Amniotic epithelial cell (primary cell): Measurements from ENCODE around the gene TEAD4.
"Not testable (repeated sequence)": the region's sequence is repeated elsewhere in the genome, so short reads cannot be mapped to it uniquely, and the experiment has no call there.

Source experiments
- DNase-seq: peaks from one replicate; pipeline ENCODE4 v3.0.0-alpha.2; 2010; ENCODE audit warnings: low read depth

Gene TEAD4

DNA sequence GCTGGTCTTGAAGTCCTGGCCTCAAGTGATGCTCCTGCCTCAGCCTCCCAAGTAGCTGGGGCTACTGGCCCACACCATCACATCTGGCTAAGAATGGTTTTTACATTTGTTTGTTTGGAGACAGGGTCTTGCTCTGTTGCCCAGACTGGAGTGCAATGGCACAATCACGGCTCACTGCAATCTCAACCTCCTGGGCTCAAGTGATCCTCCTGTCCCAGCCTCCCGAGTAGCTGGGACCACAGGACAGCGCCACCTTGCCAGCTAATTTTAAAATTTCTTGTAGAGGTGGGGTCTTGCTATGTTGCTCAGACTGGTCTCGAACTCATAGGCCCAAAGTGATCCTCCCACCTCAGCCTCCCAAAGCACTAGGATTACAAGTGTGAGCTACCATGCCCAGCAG lies 89.3 kb downstream of the TEAD4 start:
- DNase-seq: no peak

DNA sequence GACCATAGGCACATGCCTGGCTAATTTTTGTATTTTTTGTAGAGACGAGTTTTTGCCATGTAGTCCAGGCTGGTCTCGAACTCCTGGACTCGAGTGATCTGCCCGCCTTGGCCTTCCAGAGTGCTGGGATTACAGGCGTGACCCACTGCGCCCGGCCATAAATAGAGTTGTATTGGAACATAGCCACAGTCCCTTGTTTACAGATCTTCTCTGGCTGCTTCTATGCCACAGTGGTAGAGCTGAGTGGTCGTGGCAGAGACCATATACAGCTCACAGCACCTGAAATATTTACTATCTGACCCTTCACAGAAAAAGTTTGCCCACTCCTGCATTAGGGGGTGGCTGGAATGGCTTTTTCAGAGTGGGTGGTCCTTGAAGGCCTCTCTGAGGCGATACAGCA lies 90.0 kb downstream of the TEAD4 start:
- no peak for DNase-seq

DNA sequence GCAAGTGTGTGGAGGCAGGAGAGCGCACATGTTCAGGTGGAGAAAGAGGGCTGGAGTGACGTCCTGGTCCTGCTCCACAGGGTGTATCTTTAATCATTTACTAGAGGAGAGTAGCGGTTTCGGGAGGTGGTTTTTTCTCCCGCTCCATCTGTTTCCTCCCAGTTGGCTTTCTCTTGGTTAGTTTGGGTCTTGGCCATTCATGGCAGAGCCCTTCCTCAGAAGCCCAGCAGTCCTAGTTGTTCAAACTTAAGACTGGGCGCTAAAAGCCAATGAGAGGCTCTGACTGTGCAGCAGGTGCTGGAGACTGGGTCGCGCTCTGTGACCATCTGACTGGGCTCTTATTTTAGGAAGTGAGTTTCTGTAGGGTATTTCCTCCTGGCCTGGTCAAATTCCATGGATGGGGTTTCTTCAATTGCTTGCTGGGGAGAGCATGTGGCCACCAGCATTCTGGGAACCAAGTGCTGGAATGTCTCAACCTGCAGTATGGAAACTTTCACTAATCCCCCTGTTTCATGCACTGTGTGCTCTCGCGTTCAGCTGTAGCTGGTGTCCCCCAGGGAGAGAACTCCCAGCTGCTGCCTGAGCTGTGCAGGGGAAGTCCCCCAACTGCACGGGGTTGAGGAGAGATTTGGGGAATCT lies 90.5 kb downstream of the TEAD4 start:
- DNase-seq: no peak

DNA sequence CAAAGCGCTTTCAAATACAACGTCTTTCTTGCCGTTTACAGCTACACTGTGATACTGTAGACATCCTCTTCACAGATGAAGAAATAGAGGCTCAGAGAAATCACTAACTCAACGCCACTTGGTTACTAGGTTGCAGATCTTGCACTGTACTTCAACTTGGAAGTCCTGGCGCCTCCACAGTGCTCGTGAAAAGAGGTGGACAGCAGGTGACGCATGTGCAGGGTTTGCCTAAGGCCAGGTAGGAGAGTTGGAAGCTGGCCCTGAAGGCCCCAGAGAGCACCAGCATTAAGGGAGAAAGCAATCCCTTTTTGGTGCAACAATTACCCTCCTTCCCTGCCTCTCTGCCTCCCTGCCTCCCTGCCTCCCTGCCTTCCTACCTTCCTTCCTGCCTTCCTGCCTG lies 95.2 kb downstream of the TEAD4 start:
- no peak for DNase-seq

DNA sequence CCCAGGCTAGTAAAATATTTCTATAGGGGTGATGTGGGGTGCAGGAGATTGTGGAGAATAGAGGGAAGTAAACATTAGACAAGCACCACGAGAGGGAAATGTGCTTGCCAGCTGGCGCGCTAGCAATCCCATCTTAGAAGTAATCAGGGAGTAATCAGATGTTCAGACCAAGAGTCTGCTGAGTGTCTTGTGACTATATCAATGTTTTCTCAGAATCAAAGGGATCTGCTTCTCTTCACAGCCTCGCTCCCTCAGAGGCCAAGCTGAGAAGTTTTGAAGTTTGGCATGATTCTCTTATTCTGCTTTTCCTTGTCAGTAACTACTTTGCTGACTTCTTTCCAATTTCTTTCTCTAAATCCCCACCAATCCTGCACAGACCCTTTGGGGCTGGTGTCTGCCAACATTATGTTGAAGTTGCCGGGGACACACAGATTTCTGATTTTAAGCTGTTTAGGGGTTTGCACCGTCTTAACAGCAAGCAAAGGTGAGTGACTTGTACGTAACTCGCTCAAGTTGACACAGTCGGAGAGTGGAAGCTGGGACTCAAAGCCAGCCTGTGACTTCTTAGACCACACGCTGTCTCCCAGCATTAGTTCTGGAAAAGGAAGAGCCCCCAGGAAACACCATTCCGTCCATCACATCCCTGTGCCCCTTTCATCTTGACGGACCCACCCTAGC lies 96.0 kb downstream of the TEAD4 start:
- peak; percentile 49 for DNase-seq

DNA sequence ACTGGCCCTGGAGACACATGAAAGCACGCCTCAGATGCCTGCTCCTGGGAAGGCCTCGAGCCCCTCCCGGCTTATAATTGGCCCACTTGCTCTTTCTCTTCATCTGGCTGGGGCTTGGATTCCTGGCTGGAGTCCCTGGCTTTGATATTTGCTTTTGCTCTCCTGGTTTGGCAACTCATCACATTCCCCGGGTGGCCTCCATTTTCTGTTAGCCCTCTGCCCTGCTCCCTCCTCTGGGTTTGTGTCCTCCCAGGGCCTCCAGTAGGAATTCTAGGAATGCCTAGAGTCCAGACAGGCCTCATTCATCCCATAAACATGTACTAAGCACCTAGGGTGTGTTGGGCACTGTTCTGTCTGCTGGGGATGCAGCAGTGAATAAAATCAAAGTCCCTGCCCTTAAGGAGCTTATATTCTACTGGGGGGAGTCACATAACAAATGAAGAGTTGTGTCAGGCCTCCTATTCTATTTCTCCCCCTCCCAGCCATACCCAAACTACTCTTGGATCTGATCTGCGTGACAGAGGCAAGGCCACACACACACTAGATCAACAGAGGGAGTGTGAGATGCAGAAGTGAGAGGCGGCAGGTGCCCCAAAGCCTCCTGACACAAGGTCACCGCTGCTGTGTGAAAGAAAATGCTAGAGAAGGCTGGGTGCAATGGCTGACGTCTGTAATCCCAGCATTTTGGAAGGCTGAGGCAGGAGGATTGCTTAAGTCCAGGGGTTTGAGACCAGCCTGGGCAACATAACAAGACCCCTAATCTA lies 96.7 kb downstream of the TEAD4 start:
- no peak for DNase-seq

DNA sequence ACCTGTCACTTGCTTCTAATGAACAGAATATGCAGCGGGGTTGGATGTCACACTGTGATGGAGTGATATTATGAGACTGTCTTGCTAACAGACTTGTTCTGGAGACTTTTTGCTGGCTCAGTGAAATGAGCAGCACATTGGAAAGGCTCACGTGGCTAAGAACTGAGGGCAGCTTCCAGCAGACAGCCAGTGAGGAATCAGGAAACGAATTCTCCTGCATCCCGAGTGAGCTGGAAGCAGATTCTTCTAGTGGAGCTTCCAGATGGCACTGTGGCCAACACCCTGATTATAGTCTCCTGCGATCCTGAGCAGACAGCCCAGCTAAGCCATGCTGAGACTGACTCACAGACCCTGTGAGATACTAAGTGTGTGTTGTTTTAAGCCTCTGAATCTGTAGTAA lies 101.9 kb downstream of the TEAD4 start:
- DNase-seq: peak; percentile 73

DNA sequence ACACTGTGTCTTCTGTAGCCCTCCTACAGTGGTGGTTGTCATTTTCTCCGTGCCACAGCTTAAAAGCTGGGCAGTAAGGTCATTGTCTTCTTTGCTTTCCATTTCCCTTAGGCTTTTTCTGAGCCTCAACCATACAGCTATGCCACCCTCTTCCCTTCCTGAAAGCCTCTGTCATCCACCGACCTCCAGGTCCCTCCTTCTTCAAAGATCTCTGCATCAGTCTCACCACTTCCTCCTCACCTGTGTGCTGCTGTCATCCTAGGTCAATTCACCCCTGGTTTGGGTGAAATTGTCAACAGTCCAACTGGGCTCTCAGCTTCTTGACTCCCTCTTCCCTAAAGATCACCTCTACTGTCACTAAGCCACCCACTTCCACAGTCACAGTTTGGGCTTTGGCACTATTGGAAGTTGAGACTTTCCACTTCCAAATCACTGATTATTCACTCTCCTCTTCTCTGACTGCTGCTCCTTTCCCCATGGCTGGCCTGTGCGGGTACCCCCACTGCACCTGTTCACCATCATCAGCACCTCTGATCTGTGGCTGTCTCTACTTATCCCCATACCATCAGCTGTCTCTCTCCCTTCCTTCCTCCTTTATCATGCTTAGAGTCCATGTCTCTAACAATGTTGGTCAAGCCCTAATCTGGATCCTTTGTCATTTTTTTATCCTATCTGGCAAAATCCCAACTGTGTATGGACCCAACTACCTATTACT lies 102.5 kb downstream of the TEAD4 start:
- no peak for DNase-seq

DNA sequence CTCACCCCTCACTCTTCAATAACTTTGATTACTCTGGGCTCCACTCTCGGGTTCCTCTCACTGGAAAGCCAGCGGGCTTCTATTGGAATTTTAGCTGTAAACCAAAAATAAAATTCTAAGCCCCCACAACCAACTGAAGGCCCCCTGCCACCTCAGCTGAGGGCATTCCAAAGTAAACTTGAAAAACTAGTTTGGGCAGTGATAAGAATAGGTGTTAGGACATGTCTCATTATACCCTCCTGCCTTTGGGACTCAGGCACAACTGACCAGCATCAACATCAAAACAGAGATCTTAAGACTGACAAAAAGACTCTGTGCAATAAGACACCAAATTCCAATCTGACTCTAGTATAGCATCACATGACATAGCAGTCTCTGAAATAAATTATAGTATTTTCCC lies 106.1 kb downstream of the TEAD4 start:
- no peak for DNase-seq

DNA sequence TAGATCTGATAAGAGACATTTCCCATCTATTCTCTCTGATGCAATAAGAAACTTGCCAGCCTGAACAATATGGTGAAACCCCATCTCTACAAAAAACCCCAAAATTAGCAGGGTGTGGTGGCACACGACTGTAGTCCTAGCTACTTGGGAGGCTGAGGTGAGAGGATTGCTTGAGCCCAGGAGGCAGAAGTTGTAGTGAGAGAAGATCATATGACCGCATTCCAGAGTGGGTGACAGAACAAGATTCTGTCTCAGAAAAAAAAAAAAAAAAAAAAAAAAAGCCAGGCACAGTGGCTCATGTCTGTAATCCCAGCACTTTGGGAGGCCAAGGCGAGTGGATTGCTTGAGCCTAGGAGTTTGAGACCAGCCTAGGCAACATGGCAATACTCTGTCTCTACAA lies 106.6 kb downstream of the TEAD4 start:
- not testable (repeated sequence) for DNase-seq

DNA sequence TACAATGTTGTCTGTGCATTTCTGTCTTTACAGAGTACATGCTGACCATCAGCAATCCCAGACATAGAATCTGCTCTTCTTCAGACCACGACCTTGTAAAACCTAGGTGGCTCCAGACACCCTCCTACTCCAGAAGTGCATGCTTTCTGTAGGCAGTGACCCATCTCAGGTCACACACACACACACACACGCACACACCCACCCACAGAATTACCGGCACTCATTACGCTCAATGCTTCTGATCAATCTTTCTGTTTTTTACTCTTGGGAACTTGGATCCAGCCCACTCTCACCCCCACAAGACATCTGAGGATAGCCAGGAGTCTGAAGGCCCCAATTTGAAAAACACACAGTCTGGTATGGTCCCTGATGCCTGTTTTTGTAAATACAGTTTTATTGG lies 110.5 kb downstream of the TEAD4 start:
- DNase-seq: no peak

DNA sequence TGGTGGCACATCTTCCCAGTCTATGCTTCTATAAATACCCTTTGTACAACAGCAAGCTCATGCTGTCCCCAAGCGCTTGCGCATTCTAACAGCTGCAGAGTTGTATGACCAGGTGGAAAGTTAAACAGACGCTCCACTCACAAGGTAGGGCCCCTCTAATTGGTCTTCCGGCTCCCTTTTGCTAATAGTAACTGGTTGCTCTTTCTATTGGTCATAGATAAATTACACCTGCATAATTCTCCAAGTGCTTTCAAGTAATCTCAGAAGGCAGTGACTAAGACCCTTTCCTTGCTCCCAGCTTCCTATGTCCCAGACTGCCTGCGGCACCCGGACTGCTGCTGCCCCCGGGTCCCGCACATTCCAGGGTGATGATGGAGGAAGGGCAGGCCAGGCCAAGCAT lies 111.9 kb downstream of the TEAD4 start:
- DNase-seq: no peak

DNA sequence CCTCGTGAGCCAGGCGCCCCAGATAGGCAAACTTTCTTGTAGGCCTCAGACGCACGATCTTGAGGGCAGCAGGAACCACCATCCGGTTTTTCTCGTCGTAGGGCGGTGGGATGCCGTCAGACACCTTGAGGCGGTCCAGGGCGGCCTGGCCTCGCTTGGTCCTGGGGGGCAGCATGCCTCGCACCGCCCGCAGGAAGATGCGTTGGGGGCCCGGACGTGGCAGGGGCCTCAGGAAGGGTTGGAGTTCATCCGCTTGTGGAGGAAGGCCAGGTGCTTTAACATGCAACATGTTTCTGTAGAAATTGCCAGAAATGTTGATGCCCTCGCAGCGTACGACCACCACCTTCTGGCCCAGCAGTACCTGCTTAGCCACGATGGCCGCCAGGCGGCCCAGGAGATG lies 112.5 kb downstream of the TEAD4 start:
- no peak for DNase-seq

DNA sequence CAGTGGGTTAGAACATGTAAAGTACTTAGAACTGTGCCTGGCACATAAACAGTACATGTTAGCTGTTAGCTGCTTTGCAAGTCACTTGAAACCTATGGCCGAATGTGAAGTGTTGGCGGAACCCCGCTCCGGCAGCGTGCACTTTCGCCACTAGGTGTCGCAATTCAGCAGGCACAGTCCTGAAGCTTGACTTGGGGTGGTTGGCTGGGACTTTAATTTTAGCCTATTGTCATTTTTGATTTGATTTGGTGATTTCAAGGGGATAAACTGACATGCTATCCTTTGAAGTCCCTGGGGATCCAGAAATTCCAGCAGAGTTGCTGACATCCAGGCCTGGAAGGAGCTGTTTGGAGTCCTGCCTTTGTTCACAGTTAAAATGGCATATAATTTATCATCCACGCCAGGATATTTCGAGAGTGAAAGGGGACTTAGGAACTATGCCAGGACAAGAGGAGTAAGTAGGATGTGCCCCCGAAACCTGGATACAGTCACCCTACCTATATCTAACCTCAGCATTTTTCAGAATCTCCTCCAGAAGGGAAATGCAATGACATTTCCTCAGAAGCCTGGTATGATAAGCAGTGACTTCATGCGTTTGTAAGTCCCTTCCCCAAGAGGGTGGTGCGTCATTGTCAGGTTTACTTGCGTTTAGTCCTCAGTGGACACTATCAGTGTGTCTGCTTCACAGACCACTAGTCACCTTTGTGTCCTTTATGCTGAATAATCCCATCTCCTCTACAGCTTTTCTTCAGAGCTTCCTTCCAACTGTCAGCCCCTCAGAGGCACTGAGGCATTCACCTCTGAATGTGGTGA lies 114.4 kb downstream of the TEAD4 start:
- DNase-seq: peak; percentile 76

DNA sequence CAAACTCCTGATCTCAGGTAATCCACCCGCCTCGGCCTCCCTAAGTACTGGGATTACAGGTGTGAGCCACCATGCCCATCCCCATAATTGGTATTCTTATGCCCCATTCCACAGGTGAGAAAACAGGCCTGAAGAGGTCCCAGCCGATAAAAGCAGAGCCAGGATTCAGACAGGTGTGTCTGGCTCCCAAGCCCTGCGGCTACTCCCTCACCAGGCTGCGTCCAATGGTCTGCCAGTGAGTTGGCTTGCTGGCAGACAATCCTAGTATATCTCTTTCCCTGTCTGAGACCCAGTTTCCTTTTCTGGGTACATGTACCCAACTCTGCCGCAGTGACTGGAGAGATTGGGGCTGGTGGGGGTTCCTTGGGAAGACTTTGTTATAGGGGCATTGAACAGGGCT lies 116.1 kb downstream of the TEAD4 start:
- DNase-seq: no peak

DNA sequence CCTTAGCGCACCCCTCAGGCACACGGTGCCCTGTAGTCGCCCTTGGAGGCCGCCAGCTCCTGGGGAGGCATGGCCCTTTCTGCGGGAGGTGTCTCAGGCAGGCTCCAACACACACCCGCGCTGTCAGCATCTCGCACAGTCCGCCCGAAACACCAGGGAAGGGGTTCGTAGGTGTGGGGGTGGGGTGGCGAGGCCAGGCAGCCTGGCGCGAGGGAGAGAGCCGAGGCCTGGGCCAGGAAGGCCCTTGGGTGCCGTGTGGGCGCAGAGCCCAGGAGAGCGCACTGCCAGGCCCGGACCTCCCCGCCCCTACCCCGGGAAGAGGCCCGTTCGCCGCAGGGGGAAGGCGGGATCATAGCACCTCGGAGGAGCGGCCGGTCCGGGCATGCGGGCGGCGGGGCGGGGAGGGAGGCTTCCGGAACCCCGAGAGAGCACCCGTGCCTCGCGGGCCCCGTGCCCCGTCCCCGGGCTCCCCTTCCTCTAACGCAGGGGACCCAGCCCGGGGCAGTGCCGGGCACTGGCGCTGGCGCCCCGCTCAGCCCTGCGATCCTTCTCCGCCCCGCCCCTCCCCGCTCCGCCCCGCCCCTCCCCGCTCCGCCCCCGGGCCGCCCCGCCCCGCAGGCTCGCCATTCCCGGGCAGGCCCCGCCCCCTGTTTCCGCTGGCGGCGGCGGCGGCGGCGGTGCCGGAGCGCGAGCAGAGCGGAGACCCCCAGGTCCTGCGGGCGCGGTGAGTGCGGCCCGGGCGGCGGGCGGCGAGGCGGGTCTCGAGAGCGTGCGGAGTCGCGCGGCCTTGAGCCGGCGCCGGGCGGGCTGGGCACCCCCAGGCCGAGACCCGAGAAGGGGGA lies 117.8 kb downstream of the TEAD4 start, which contains the start of gene TSPAN9:
TSS of gene TSPAN9 (plus strand) at position 650 of the 842 bp plus-strand sequence. CDS start 123,815 bp downstream, outside the sequence.
- DNase-seq: peak; percentile 75

DNA sequence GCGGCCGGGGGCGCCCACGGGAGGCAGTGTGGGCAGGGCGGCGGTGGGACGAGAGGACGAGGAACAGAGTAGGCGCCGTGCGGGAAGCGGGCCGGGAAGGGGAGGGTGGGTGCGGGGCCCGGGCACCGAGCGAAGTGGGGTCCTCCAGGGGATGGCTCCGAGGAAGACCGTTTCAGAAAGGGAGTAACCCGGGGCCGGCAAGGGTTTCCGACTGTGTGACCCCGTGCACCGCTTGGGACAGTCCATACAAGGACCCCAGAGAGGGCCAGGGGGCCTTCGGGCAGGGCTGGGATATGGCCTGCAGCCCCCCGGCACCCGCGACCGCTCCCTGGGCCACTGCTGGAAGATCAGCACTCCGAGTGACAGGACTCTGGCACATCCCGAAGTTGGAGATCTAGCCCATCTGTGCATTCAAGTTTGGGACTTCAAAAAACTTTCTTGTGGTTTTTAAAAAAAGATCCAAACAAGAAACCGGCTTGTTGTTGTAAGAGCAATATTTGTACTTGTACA lies 118.4 kb downstream of the TEAD4 start:
- DNase-seq: no peak

DNA sequence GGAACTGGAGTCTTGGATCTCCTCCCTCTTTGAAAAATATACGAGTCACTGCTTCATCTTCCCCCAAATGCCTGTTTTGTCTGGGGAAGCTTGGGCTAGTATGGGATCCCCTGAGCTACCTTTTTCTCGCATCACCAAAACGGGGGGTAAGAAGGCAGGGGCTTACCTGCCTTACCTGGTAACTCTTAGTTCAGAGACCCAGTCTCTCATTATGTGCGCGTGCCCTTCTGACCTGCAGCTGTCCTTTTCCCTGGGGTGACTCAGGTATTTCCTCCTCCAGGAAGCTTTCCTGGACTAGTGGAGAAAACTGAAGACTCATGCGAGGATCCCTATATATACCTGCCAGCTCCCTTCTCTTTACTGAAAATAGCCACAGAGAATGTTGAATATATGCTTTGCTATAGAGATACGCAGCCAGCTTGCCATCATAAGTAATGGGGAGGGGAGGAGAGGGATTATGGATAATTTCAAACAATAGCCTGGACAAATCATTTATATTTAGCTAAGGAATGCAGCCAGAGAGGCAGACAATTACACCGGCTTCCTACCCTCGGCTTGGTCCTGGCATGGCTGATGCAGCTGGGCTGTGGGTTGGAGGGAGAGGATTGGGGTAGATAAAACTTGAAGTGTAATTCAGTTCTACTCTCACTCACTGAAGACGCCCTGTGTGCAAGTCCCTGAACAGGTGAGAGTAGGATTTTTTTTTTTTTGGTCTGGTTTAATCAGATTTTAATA lies 119.1 kb downstream of the TEAD4 start:
- no peak for DNase-seq

DNA sequence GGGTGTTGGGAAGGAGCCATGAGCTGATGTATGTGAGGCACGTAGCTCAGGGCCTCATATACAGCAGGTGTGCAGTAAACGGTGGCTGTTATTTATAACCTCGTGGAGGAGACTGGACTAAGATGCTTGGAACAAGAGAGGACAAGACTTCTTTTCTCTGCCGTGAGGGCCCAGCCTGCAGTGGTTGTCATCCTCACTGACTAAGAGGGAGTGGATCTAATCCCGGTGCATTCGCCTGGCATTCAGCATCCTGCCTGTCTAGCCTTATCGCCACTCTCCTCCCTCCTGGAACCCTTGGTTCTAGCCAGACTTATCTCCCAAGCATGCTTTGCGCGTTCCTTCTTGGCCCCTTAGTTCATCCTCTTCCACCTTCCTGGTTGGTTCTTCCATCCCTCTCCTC lies 121.9 kb downstream of the TEAD4 start:
- peak; percentile 36 for DNase-seq

DNA sequence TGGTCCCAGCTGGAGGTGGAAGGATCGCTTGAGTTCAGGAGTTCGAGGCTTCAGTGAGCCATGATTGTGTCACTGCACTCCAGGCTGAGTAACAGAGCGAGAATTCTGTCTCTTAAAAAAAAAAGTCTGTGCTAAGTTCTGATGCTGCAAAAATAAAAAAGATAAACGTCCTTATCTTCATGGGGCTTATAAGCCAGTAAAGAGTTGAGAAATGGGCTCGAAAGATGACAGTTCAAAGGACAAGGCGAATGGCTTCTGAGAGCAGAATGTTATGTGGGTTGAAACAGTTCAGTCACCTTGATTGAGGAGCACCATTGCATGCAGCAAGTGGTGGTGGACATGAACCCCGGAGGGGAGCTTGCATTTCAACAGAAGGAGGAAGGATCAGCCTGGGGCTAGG lies 122.7 kb downstream of the TEAD4 start:
- DNase-seq: peak; percentile 57
